Panc1 (cell line): Measurements from ENCODE around the gene PRDX2. TPM values are rescaled to one million over a fixed set of nuclear protein-coding genes. Genes with fewer than 3 reads are reported as not detected.
A peak's percentile ranks its signal among the peaks of the same experiment; 100 is the strongest.

ENCODE experiments used
- ATAC-seq: fragments of 200-7000 bp; cut with Tn5 transposase; 2 replicates; pipeline ENCODE4 v1.9.1; 2020; ENCODE audit warnings: mild to moderate bottlenecking, moderate library complexity
- BruUV-seq: library from RNA; stranded (reverse); fragments of 400-500 nt; replicated peaks from 2 replicates; lab custom pipeline; 2021; lab: Mats Ljungman, UMichigan
- CTCF ChIA-PET: fragments of 300-600 bp; sonication (Branson Sonifier 250); formaldehyde crosslinking; loops from one replicate; lab custom pipeline; 2022; ENCODE audit warnings: antibody characterized with exemption; lab: Charles Lee
- POLR2A ChIA-PET: fragments of 300-600 bp; sonication (Branson Sonifier 250); formaldehyde crosslinking; loops from one replicate; lab custom pipeline; 2022; ENCODE audit warnings: antibody characterized with exemption; lab: Charles Lee
- DNase-seq: peaks from one replicate; pipeline ENCODE4 v3.0.0-alpha.2; 2010; ENCODE audit warnings: low read depth, low spot score
- H3K27ac ChIP-seq: 2 replicates; pipeline ENCODE4 v1.5.1; 2011; ENCODE audit warnings: mild to moderate bottlenecking, low read length, inconsistent platforms
- H3K27me3 ChIP-seq: fragments of 200-500 bp; sonication (Bioruptor generic); 2 replicates; pipeline ENCODE4 v1.6.0; 2014; ENCODE audit warnings: low read length, inconsistent platforms; ENCODE audit not compliant: control insufficient read depth, insufficient read depth
- H3K36me3 ChIP-seq: fragments of 200-500 bp; sonication (Bioruptor generic); 2 replicates; pipeline ENCODE4 v1.5.1; 2014; ENCODE audit warnings: inconsistent platforms, mild to moderate bottlenecking, low read length, moderate library complexity; ENCODE audit not compliant: control insufficient read depth, insufficient read depth
- H3K4me1 ChIP-seq: 2 replicates; pipeline ENCODE4 v1.5.1; 2011; ENCODE audit warnings: inconsistent platforms, mild to moderate bottlenecking, low read length, moderate library complexity; ENCODE audit not compliant: control insufficient read depth, insufficient read depth
- H3K4me3 ChIP-seq, 2 experiments: 2 replicates each; pipeline ENCODE4 v1.5.1; 2011 to 2012; ENCODE audit warnings: low read depth in 2 of 2, low read length in 2 of 2, mild to moderate bottlenecking in 2 of 2, inconsistent platforms in 1 of 2, moderate library complexity in 1 of 2
- H3K9me3 ChIP-seq: fragments of 200-500 bp; sonication (Bioruptor generic); 2 replicates; pipeline ENCODE4 v1.5.1; 2014; ENCODE audit warnings: low read depth, mild to moderate bottlenecking, inconsistent platforms, low read length, moderate library complexity; ENCODE audit not compliant: control insufficient read depth, insufficient read depth
- CTCF ChIP-seq: fragments of 450-650 bp; IDR thresholded peaks from 2 replicates; pipeline ENCODE4 v1.5.1; 2017; ENCODE audit warnings: mild to moderate bottlenecking
- POLR2AphosphoS5 ChIP-seq: IDR thresholded peaks from 2 replicates; pipeline ENCODE4 v1.6.1; 2012; ENCODE audit warnings: mild to moderate bottlenecking, low read depth, low read length, moderate library complexity
- REST ChIP-seq, 2 experiments: IDR thresholded peaks; 2 replicates each; pipeline ENCODE4 v1.6.1; 2011 to 2012; ENCODE audit warnings: low read depth in 2 of 2, control low read depth in 1 of 2, low read length in 1 of 2, mild to moderate bottlenecking in 1 of 2, moderate library complexity in 1 of 2; ENCODE audit not compliant: insufficient read depth in 1 of 2
- SIN3A ChIP-seq: IDR thresholded peaks from 2 replicates; pipeline ENCODE4 v1.6.1; 2012; ENCODE audit warnings: low read depth, mild to moderate bottlenecking, low read length, moderate library complexity, borderline replicate concordance; ENCODE audit not compliant: insufficient read depth
- TCF7L2 ChIP-seq: IDR thresholded peaks from 2 replicates; pipeline ENCODE4 v1.6.1; 2011; ENCODE audit warnings: mild to moderate bottlenecking, low read depth, low read length, inconsistent platforms
- in situ Hi-C: cut with HindIII; loops from 2 replicates; pipeline ENCODE4 v1.10.0; 2016; ENCODE audit warnings: low sequenced_read_pairs, low pct_unique_long_range_greater_than_20kb
- intact Hi-C: fragments of 100-400 bp; cut with micrococcal nuclease; formaldehyde crosslinking; loops from one replicate; pipeline ENCODE4 v1.10.0; 2022; ENCODE audit not compliant: unreplicated experiment
- total RNA-seq: library from RNA; stranded (reverse); gene quantifications from one replicate; pipeline ENCODE4 v1.2.1, GENCODE V29; 2021; ENCODE audit not compliant: unreplicated experiment

PRDX2 gene
- total RNA-seq, 1 experiment from 2014 or later: 61.0 TPM

GRCh38 chr19:12774588-12775555 is 26.7 kb downstream of the PRDX2 start, which contains the start of gene HOOK2:
TSS of gene HOOK2 (minus strand) at chr19:12775552. CDS start at chr19:12775449, 103 bp downstream.
- Histone ChIP-seq H3K27ac (no peak within 1 kb of the TSS), H3K4me3 (peak within 1 kb of the TSS; percentile 58 to 65), H3K9me3 (no peaks in the 10 kb centered on the region), H3K4me1 (peaks cover 12% of the 10 kb centered on the region), H3K27me3 (no peaks in the 10 kb centered on the region), H3K36me3 (no peaks in the 10 kb centered on the region)
- TF ChIP-seq SIN3A (no peak), CTCF (no peak), TCF7L2 (no peak), REST (IDR thresholded peaks at IDR 0.05; ENCODE audit: insufficient read depth in 1 of 2, low read depth in 2 of 2, low read length in 1 of 2) (no peak), POLR2AphosphoS5 (no peak)
- ATAC-seq (peak; percentile 4), DNase-seq (no peak)
- in situ Hi-C loops (no loop called here), intact Hi-C loops (no loop called here)
- POLR2A ChIA-PET: interaction anchor here (0.6 kb wide), 1 partner anchor 19 kb away, joined by 4 read pairs; no protein-coding TSS in a partner anchor
- CTCF ChIA-PET: interaction anchor here (1.0 to 1.4 kb wide), 2 partner anchors 8 to 13 kb away, joined by 3 read pairs; no protein-coding TSS in a partner anchor
- no TSS peak for BruUV-seq

GRCh38 chr19:12773571-12773970 is 28.0 kb downstream of the PRDX2 start:
- Histone ChIP-seq H3K9me3 (no peaks in the 10 kb centered on the region), H3K27ac (no peak overlapping the region), H3K4me3 (no peak overlapping the region), H3K27me3 (no peaks in the 10 kb centered on the region), H3K4me1 (peaks cover 2% of the 10 kb centered on the region), H3K36me3 (no peaks in the 10 kb centered on the region)
- no peak for DNase-seq
- in situ Hi-C loops: no loop called here
- peak; percentile 57 for TF ChIP-seq CTCF
- TF ChIP-seq SIN3A: no peak
- ChIA-PET CTCF (interaction anchor here (0.7 to 1.4 kb wide), 4 partner anchors 14 to 22 kb away, joined by 3 to 4 read pairs (median 3); no protein-coding TSS in a partner anchor), POLR2A (interaction anchor here (0.6 kb wide), 1 partner anchor 787 kb away, joined by 3 read pairs; no protein-coding TSS in a partner anchor)
- intact Hi-C loops: no loop called here
- BruUV-seq: TSS peak; percentile 89
- ATAC-seq: no peak
